ENCODE data around the gene DPM1.

The DPM1 gene

GRCh38 chr20:50916934-50917333, 41.4 kb downstream of the DPM1 start:
- Histone ChIP-seq H2BK5ac (ENCODE audit: low read depth, low read length, poor library complexity) (no peak overlapping the region), H4K91ac (ENCODE audit: low read depth, low read length) (no peak overlapping the region)
- WGBS (ENCODE audit: extremely low coverage, insufficient coverage, insufficient read length), result no CpG with 5 or more reads among the region's 3 CpGs

GRCh38 chr20:50916257-50916656, 42.1 kb downstream of the DPM1 start:
- H4K12ac ChIP-seq (ENCODE audit: low read depth, low read length), result no peak overlapping the region
- no peak overlapping the region for H3K4me2 ChIP-seq (ENCODE audit: low read length)
- H3K4ac ChIP-seq (ENCODE audit: low read depth, low read length), result peak overlapping the region; percentile 91
- no peak overlapping the region for H3K23ac ChIP-seq (ENCODE audit: low read length)
- no peak overlapping the region for H3K27ac ChIP-seq (ENCODE audit: low read depth, low read length)
- H3K9ac ChIP-seq (ENCODE audit: low read length), result no peak overlapping the region
- H2BK5ac ChIP-seq (ENCODE audit: low read depth, low read length, poor library complexity), result no peak overlapping the region
- H3K79me2 ChIP-seq (ENCODE audit: control insufficient read depth, insufficient read depth, low read length, poor library complexity), result peaks cover 15% of the 10 kb centered on the region
- peaks cover 7 to 12% of the 10 kb centered on the region in 2 experiments for H3K36me3 ChIP-seq (ENCODE audit: control insufficient read depth in 1 of 2, insufficient read depth in 2 of 2, low read length in 2 of 2)
- H2BK120ac ChIP-seq (ENCODE audit: insufficient read depth, low read length, poor library complexity), result no peak overlapping the region
- H4K91ac ChIP-seq (ENCODE audit: low read depth, low read length), result no peak overlapping the region
- no peak overlapping the region for H3K18ac ChIP-seq (ENCODE audit: low read length)
- no peak overlapping the region for H2BK12ac ChIP-seq (ENCODE audit: low read length)
- H4K8ac ChIP-seq (ENCODE audit: low read depth, low read length), result no peak overlapping the region
- no peaks in the 10 kb centered on the region for H3K79me1 ChIP-seq (ENCODE audit: low read length)
- no peak overlapping the region for H2AK5ac ChIP-seq (ENCODE audit: low read length)
- H3K14ac ChIP-seq (ENCODE audit: low read length), result no peak overlapping the region
- H2AFZ ChIP-seq (ENCODE audit: insufficient read depth, low read length, poor library complexity), result no peak overlapping the region
- peak; percentile 36 to 67 for DNase-seq
- H3K9me3 ChIP-seq (ENCODE audit: insufficient read depth, low read depth, low read length), result no peaks in the 10 kb centered on the region
- no CpG with 5 or more reads among the region's 5 CpGs for WGBS (ENCODE audit: extremely low coverage, insufficient coverage, insufficient read length)
- no peak overlapping the region for H3K4me3 ChIP-seq (ENCODE audit: low read depth, low read length)
- H3K27me3 ChIP-seq (ENCODE audit: insufficient read depth, low read length), result no peaks in the 10 kb centered on the region
- peaks cover 0 to 3% of the 10 kb centered on the region in 2 experiments for H3K4me1 ChIP-seq (ENCODE audit: control insufficient read depth in 1 of 2, insufficient read depth in 2 of 2, low read length in 2 of 2)

More at GRCh38 chr20:50916934-50917333, 41.4 kb downstream of the DPM1 start:
- Histone ChIP-seq H3K79me2 (ENCODE audit: control insufficient read depth, insufficient read depth, low read length, poor library complexity) (peaks cover 17% of the 10 kb centered on the region), H3K27me3 (ENCODE audit: insufficient read depth, low read length) (no peaks in the 10 kb centered on the region), H4K8ac (ENCODE audit: low read depth, low read length) (no peak overlapping the region), H3K4me1 (ENCODE audit: control insufficient read depth in 1 of 2, insufficient read depth in 2 of 2, low read length in 2 of 2) (peaks cover 2 to 4% of the 10 kb centered on the region in 2 experiments), H3K9ac (ENCODE audit: low read length) (no peak overlapping the region), H3K27ac (ENCODE audit: low read depth, low read length) (no peak overlapping the region), H3K4me3 (ENCODE audit: low read depth, low read length) (no peak overlapping the region), H3K14ac (ENCODE audit: low read length) (no peak overlapping the region), H3K36me3 (ENCODE audit: control insufficient read depth in 1 of 2, insufficient read depth in 2 of 2, low read length in 2 of 2) (peaks cover 7 to 12% of the 10 kb centered on the region in 2 experiments), H3K18ac (ENCODE audit: low read length) (no peak overlapping the region), H3K9me3 (ENCODE audit: insufficient read depth, low read depth, low read length) (no peaks in the 10 kb centered on the region), H4K12ac (ENCODE audit: low read depth, low read length) (no peak overlapping the region), H3K23ac (ENCODE audit: low read length) (no peak overlapping the region), H3K4ac (ENCODE audit: low read depth, low read length) (peak overlapping the region; percentile 90), H3K4me2 (ENCODE audit: low read length) (no peak overlapping the region), H3K79me1 (ENCODE audit: low read length) (no peaks in the 10 kb centered on the region), H2AFZ (ENCODE audit: insufficient read depth, low read length, poor library complexity) (no peak overlapping the region), H2AK5ac (ENCODE audit: low read length) (no peak overlapping the region), H2BK12ac (ENCODE audit: low read length) (no peak overlapping the region), H2BK120ac (ENCODE audit: insufficient read depth, low read length, poor library complexity) (no peak overlapping the region)
- no peak for DNase-seq

GRCh38 chr20:50915424-50915823, 42.9 kb downstream of the DPM1 start:
- Histone ChIP-seq H3K79me2 (ENCODE audit: control insufficient read depth, insufficient read depth, low read length, poor library complexity) (peaks cover 19% of the 10 kb centered on the region), H3K27ac (ENCODE audit: low read depth, low read length) (no peak overlapping the region), H4K12ac (ENCODE audit: low read depth, low read length) (no peak overlapping the region), H3K79me1 (ENCODE audit: low read length) (no peaks in the 10 kb centered on the region), H2BK12ac (ENCODE audit: low read length) (no peak overlapping the region), H3K4ac (ENCODE audit: low read depth, low read length) (peak overlapping the region; percentile 91), H3K9ac (ENCODE audit: low read length) (no peak overlapping the region), H3K9me3 (ENCODE audit: insufficient read depth, low read depth, low read length) (no peaks in the 10 kb centered on the region), H2BK120ac (ENCODE audit: insufficient read depth, low read length, poor library complexity) (no peak overlapping the region), H3K18ac (ENCODE audit: low read length) (no peak overlapping the region), H3K4me3 (ENCODE audit: low read depth, low read length) (no peak overlapping the region), H3K14ac (ENCODE audit: low read length) (no peak overlapping the region), H2BK5ac (ENCODE audit: low read depth, low read length, poor library complexity) (no peak overlapping the region), H3K4me2 (ENCODE audit: low read length) (no peak overlapping the region), H3K36me3 (ENCODE audit: control insufficient read depth in 1 of 2, insufficient read depth in 2 of 2, low read length in 2 of 2) (peaks cover 10 to 12% of the 10 kb centered on the region in 2 experiments), H4K91ac (ENCODE audit: low read depth, low read length) (no peak overlapping the region), H2AFZ (ENCODE audit: insufficient read depth, low read length, poor library complexity) (no peak overlapping the region), H3K4me1 (ENCODE audit: control insufficient read depth in 1 of 2, insufficient read depth in 2 of 2, low read length in 2 of 2) (peaks cover 0 to 3% of the 10 kb centered on the region in 2 experiments), H3K23ac (ENCODE audit: low read length) (no peak overlapping the region), H4K8ac (ENCODE audit: low read depth, low read length) (no peak overlapping the region), H2AK5ac (ENCODE audit: low read length) (no peak overlapping the region), H3K27me3 (ENCODE audit: insufficient read depth, low read length) (no peaks in the 10 kb centered on the region)
- no CpG with 5 or more reads among the region's 3 CpGs for WGBS (ENCODE audit: extremely low coverage, insufficient coverage, insufficient read length)
- DNase-seq, result no peak

- WGBS (ENCODE audit: extremely low coverage, insufficient coverage, insufficient read length), result no CpG with 5 or more reads among the region's 2 CpGs
Measured at GRCh38 chr20:50913690-50914375, 44.5 kb downstream of the DPM1 start.

More at GRCh38 chr20:50913690-50914375, 44.5 kb downstream of the DPM1 start:
- no peak overlapping the region for H3K4me2 ChIP-seq (ENCODE audit: low read length)
- no peak overlapping the region for H2AK5ac ChIP-seq (ENCODE audit: low read length)
- H4K12ac ChIP-seq (ENCODE audit: low read depth, low read length), result no peak overlapping the region
- H3K4me1 ChIP-seq (ENCODE audit: control insufficient read depth in 1 of 2, insufficient read depth in 2 of 2, low read length in 2 of 2), result peaks cover 0 to 5% of the 10 kb centered on the region in 2 experiments
- no peaks in the 10 kb centered on the region for H3K79me1 ChIP-seq (ENCODE audit: low read length)
- H2BK5ac ChIP-seq (ENCODE audit: low read depth, low read length, poor library complexity), result no peak overlapping the region
- peaks cover 24% of the 10 kb centered on the region for H3K79me2 ChIP-seq (ENCODE audit: control insufficient read depth, insufficient read depth, low read length, poor library complexity)
- no peaks in the 10 kb centered on the region for H3K9me3 ChIP-seq (ENCODE audit: insufficient read depth, low read depth, low read length)
- H2AFZ ChIP-seq (ENCODE audit: insufficient read depth, low read length, poor library complexity), result no peak overlapping the region
- no peaks in the 10 kb centered on the region for H3K27me3 ChIP-seq (ENCODE audit: insufficient read depth, low read length)
- H2BK120ac ChIP-seq (ENCODE audit: insufficient read depth, low read length, poor library complexity), result no peak overlapping the region
- H3K9ac ChIP-seq (ENCODE audit: low read length), result no peak overlapping the region
- peak overlapping the region; percentile 68 for H3K4ac ChIP-seq (ENCODE audit: low read depth, low read length)
- H2BK12ac ChIP-seq (ENCODE audit: low read length), result no peak overlapping the region
- H3K18ac ChIP-seq (ENCODE audit: low read length), result no peak overlapping the region
- no peak overlapping the region for H4K8ac ChIP-seq (ENCODE audit: low read depth, low read length)
- H4K91ac ChIP-seq (ENCODE audit: low read depth, low read length), result no peak overlapping the region
- peaks cover 6% of the 10 kb centered on the region in 2 experiments for H3K36me3 ChIP-seq (ENCODE audit: control insufficient read depth in 1 of 2, insufficient read depth in 2 of 2, low read length in 2 of 2)
- H3K23ac ChIP-seq (ENCODE audit: low read length), result no peak overlapping the region
- no peak overlapping the region for H3K14ac ChIP-seq (ENCODE audit: low read length)
- H3K4me3 ChIP-seq (ENCODE audit: low read depth, low read length), result no peak overlapping the region
- no peak overlapping the region for H3K27ac ChIP-seq (ENCODE audit: low read depth, low read length)
- no peak for DNase-seq

Data from trophoblast cell (in vitro differentiated cells and primary cell).